NCI-H460 (cell line): ENCODE measurements around the gene LUC7L2. TPM values are rescaled to one million over a fixed set of nuclear protein-coding genes. Genes with fewer than 3 reads are reported as not detected.

Experiments
- small RNA-seq, 2 experiments: library from RNA; depleted of rRNA; stranded (forward); fragments of <200 nt; gene quantifications; one replicate each; pipeline ENCODE3, GENCODE V24; 2014
- total RNA-seq: library from RNA; depleted of rRNA; stranded (reverse); fragments of >200 nt; shearing (Covaris generic); gene quantifications from 2 replicates; pipeline ENCODE4 v1.2.3, GENCODE V29; 2014; rRNA removed

The LUC7L2 gene
- total RNA-seq, 1 experiment from 2014 or later: 55.7 TPM

Small RNA genes within 50 kb of the gene (small RNA-seq; reads per million reads assigned to genes)
- gene RNU6-206P (0 reads per million in 2 experiments), gene RNU6-911P (0 reads per million in 2 experiments)

Other genes starting within 250 kb of the LUC7L2 start
- 5.4 and 6.5 TPM in 2 replicates for gene UBN2, start 128.7 kb upstream of the LUC7L2 start, total RNA-seq
- gene FMC1, start 18.6 kb upstream of the LUC7L2 start, total RNA-seq: 13.5 and 14.8 TPM in 2 replicates
- 0.20 and 0.38 TPM in 2 replicates for gene KLRG2, start 123.8 kb downstream of the LUC7L2 start, total RNA-seq
- gene CLEC2L, start 163.8 kb downstream of the LUC7L2 start, total RNA-seq: not detected in 2 replicates